GM18861 (cell line): ENCODE results near the gene CDK2AP2.
"Not testable (repeated sequence)": the region's sequence is repeated elsewhere in the genome, so short reads cannot be mapped to it uniquely, and the experiment has no call there.

Experiments
- ATAC-seq: cut with Tn5 transposase; IDR thresholded peaks from one replicate; pipeline ENCODE4 v1.9.1; 2021; ENCODE audit not compliant: unreplicated experiment

Gene CDK2AP2

DNA sequence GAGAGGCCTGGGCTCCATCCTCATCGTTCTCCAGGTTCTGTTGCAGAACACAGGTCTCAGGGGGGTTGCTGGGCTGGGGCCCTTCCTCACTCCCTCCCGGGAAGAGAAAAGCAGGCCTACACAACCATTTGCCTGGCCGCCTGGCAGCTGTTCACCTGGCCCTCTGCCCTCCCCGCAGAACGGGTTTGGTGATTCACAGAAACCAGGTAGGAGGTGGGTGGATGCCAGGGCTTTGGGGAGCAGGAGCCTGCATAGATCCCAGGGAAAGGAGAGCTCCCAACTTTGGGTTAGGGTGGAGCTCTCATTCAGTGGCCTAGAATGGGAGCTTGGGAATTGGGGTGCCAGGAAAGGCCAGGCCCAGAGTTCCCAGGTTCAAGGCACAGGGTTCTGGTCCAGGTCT lies 39.9 kb downstream of the CDK2AP2 start:
- ATAC-seq, result no peak

DNA sequence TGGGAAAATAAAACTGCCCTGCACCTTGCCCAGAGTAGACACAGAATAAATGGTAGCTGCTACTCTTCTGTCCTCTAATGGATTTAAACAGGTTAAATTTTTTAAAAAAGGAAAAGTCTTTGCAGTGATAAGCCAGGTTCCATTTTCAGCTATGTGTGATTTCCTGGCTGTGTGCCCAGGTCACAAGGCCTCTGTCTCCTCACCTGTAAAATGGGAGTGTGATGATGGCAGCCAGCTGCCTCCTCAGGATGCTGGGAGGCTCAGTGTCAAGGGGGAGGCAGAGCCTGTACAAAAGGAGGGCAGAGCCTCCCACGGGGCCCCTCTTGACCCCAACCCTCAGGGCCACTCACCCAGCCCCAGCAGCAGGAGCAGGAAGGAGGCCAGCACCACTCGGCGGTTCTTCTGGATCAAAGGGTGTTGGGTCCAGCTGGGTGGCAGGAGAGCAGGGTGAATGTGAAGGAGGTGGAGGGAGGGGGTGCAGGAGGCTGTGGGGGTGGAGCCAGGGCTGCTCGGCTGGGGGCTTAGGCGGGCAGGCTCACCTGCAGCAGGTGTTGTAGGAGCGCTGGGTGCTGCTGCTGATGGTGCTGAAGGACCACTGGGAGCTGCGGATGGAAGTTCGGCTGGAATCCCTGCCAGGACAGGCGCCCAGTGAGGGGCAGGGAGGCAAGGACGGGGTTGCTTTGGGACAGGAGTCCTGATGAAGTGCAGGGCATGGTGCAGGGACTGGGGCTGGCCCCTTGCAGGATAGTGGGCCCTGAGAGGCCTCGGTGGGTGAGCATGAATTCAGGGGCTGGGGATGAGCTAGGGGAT lies 40.8 kb downstream of the CDK2AP2 start:
- no peak for ATAC-seq

DNA sequence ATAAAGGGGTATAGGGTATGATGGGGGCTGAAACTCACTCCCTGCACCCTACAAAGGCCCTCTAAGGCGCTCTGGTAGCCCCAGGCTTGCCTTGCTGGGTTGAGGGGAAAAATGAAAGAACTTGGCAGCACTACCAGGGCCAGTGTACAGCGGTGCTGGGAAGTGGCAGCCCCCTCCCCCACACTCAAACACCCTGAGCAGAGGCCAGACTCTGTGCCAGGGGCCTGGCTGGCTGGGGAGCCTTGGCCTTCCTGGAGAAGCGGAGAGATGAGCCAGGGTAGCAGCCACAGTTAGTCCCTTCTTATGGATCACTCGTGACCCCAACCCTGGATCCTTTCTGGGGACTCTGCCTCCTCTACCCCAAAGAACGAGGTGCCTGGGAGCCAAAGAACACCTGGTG lies 41.6 kb downstream of the CDK2AP2 start:
- ATAC-seq, result no peak

DNA sequence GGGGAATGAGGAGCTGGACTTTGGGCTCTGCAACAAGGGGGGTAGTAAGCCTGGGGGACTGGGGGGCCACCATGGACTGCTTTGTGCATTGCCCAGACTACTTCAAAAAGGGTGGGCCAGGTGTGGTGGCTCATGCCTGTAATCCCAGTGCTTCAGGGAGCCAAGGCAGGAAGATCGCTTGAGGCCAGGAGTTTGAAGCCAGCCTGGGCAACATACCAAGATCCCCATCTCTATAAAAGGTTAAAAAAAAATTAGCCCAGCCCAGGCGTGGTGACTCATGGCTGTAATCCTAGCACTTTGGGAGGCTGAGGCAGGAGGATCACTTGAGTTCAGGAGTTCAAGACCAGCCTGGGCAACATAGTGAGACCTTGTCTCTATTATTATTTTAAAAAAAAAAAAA lies 42.4 kb downstream of the CDK2AP2 start:
- ATAC-seq, result not testable (repeated sequence)

DNA sequence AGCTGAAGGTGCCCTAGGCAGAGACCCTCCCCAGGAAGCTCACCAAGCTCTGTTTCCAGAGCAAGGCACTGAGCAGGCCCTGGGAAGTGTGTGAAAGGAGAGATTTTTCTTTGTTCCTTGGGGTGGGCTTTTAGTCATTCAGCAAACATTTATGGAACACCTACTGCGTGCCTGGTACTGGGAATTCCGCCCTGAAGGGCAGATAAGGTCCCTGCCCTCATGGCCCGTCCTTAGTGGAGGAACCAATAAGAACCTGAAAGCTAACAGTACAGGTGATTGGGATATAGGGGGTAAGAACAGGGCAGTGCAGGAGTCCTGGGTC lies 42.8 kb downstream of the CDK2AP2 start:
- no peak for ATAC-seq

DNA sequence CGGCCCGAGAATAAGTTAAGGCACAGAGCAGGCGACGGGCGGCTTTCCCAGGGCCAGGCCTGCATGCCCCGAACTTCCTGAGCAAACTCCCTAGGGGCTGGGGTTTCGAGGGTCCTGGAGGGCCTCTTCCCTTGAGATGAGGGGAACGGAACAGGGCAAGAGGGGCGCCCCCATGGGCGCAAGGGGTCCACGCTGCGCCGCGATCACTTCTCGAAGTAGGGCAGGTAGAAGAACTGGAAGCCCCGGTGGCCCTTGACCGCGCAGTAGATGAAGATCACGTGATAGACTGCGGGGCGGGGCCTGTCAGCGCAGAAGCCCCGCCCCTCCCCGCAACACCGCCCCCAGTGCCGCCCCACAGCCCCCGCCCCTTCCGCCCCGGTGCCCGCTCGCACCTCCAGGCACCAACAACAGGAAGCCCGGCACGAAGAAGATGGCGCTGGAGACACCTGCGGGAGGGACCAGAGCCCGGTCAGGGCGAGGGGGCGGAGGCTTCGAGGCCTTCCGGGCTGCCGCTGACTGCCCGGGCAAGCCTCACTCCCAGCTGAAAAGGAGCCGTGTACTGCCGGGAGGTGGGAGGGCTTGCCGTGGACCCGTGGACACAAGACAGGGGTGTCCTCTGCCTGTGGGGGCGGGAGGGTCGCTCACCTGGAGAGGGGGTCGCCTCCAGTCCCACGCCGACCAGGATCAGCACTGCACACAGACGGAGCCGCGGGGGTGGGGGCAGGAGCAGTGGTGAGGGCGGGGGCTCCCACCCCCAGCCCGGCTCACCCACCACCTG lies 43.4 kb downstream of the CDK2AP2 start:
- ATAC-seq, result peak; percentile 39

DNA sequence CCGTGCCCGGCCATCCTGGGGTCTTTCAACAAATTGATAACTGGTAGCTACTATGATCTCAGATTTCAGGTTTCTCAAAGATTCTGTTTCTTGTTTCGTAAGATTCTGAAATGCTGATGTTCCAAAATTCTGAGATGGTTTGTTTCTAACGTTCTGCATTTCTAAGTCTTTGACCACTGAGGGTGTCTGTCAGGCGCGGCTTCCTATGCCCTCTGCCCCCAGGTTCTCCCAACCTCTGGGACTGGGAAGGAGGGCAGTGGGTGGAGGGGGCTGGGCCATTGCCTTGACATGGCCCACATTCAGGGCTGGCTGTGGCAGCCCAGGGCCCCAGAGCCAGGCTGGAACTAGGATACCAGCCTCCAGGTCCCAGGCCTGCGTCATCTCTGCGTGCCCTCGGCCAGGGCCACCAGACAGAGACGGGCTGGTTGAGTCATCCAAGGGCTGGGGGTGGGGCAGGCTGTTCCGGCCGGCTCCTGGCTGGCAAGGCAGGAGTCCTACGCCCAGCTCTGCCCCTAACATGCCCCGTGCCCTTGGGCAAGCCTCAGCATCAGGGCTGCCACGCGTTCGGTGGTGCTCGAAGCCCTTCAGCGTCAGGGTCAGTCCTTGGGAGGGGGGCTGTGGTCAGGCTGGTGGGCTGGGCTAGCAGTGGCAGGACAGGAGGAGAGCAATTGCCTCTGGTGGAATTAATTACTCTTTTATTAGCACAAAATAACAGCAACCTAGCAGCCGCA lies 44.1 kb downstream of the CDK2AP2 start:
- no peak for ATAC-seq

DNA sequence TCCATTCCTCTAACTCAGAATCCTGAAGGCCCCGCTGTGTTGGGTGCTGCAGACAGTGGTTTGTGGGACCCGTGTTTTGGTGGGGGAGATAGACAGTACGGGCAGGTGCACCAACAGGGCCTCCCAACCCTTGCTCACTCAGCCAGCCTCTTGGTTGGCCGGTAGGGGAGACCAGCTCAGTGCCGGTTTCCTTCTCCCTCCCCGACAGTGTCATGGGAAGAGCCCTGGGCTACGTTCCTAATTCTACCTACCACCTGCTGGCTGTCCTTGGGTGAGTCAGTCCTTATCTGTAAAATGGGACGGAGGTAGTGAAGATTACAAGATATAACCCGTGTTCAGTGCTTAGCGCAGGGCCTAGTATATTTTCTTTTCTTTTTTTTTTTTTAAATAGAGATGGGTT lies 44.8 kb downstream of the CDK2AP2 start:
- no peak for ATAC-seq

DNA sequence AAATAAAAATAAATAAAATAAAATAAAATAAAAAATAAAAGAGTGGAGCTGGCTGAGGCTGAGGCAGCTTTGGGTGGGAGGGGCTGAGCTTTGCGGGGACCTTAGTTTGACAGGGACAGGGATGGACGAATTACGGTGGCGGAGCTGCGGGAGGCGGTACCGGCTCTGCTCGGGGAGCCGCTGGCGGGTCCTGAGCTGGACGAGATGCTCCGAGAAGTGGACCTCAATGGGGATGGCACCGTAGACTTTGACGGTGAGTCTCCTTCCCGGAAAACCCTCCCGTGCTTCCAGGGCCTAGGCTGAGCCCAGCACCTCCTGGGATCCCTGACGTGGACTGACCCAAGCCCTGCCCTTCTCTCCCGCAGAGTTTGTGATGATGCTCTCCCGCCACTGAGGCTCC lies 49.7 kb downstream of the CDK2AP2 start:
- no peak for ATAC-seq

DNA sequence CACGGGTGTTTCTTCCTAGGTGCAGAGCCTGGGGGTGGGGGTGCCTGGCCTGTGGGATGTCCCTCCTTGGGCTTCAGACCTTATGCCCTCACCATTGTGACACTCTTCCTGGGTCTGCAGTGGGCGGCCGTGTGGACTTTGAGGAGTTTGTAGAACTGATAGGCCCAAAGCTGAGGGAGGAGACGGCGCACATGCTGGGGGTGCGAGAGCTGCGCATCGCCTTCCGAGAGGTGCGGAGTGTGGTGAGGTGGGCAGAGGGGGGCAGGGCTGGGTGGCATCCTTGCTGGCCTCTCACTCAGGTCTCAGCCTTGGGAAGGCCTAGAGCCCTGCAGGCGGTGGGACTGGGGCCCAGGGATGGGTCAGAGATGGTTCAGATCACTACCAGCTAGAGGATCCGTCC lies 50.5 kb downstream of the CDK2AP2 start:
- ATAC-seq, result no peak
